Left lung (tissue), 10 donors: ENCODE data around the gene IRGC. TPM values are rescaled to one million over a fixed set of nuclear protein-coding genes. Genes with fewer than 3 reads are reported as not detected.
A peak's percentile ranks its signal among the peaks of the same experiment; 100 is the strongest.
"Not testable (repeated sequence)": the region's sequence is repeated elsewhere in the genome, so short reads cannot be mapped to it uniquely, and the experiment has no call there.

ENCODE experiments used
- ATAC-seq: fragments of 200-7000 bp; cut with Tn5 transposase; one replicate; pipeline ENCODE4 v1.9.1; 2020; ENCODE audit warnings: moderate library complexity
- DNase-seq, 4 donors: peaks; one replicate each; pipeline ENCODE4 v3.0.0-alpha.2; 2013 to 2020
- H3K27ac ChIP-seq, 2 donors: fragments of 200-600 bp; sonication (generic) in 1 of 2; one replicate each; pipeline versions ENCODE4 v1.5.0 to v1.8.0; 2020 to 2021
- H3K27me3 ChIP-seq, 2 donors: fragments of 200-600 bp; sonication (generic) in 1 of 2; one replicate each; pipeline versions ENCODE4 v1.5.0 to v1.8.0; 2020 to 2021
- H3K36me3 ChIP-seq, 2 donors: fragments of 200-600 bp; sonication (generic) in 1 of 2; one replicate each; pipeline versions ENCODE4 v1.5.0 to v1.8.0; 2020 to 2021
- H3K4me1 ChIP-seq, 2 donors: fragments of 200-600 bp; one replicate each; pipeline ENCODE4 v1.8.0; 2021
- H3K4me3 ChIP-seq, 2 donors: fragments of 200-600 bp; sonication (generic) in 1 of 2; one replicate each; pipeline versions ENCODE4 v1.5.0 to v1.8.0; 2020 to 2021; ENCODE audit warnings: mild to moderate bottlenecking in 1 of 2
- H3K9me3 ChIP-seq, 2 donors: fragments of 200-600 bp; sonication (generic) in 1 of 2; one replicate each; pipeline versions ENCODE4 v1.5.0 to v1.8.0; 2020 to 2021
- intact Hi-C, 2 donors: fragments of 100-400 bp; cut with DNase I; formaldehyde crosslinking; loops; one replicate each; pipeline versions ENCODE4 v1.11.2 to v1.14.2; 2022
- polyA plus RNA-seq, 6 donors: library from polyadenylated mRNA; unstranded; fragments of 120-200 nt; gene quantifications; one replicate each; pipeline ENCODE4 v1.2.1, GENCODE V29; 2013; ENCODE audit not compliant: insufficient read length in 6 of 6
- total RNA-seq, 2 donors: library from RNA; stranded (reverse); fragmentation: NEBNext Ultra II Directional; extraction: Animal tissue kit (Norgen Biotek cat#: 25700); gene quantifications; one replicate each; pipeline ENCODE4 v1.2.1, GENCODE V29; 2021
- TF ChIP-seq, protein P1 (sequence below), 2 donors: fragments of 200-600 bp; sonication (generic) in 1 of 2; IDR thresholded peaks; one replicate each; pipeline versions ENCODE4 v1.5.0 to v1.8.0; 2021; ENCODE audit warnings: antibody characterized with exemption in 2 of 2
- donor health status: DM: no; HTN: yes; CAD: no.
- donor health status: DM: no; HTN: no; CAD: no.

The IRGC gene
- total and polyA plus RNA-seq, 8 donors: not detected

DNA sequence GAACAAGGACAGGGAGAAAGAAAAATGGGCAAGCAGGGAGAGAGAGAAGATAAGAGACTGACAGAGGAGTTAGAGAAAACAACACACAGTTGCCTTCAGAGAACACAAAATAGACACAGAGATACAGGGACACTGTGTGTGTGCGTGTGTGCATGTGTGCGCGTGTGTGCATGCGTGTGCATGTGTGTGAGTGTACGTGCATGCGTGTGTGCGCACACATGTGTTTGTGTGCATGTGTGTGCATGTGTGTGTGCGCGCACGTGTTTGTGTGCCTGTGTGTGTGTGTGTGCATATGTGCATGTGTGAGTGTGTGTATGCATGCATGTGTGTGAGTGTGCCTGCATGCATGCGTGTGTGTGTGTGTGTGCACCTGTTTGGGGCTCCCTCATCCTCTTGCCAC, 40.0 kb upstream of the IRGC start:
- intact Hi-C loops: loop anchor here in 1 of 2 donors (10.0 kb wide), 1 partner anchor 59 kb away; no protein-coding TSS in a partner anchor
- Histone ChIP-seq H3K27ac (peak overlapping the region in 1 of 2 donors; percentile 97), H3K4me1 (peaks cover 0 to 46% of the 10 kb centered on the region in 2 donors), H3K9me3 (no peaks in the 10 kb centered on the region), H3K4me3 (no peak overlapping the region), H3K27me3 (no peaks in the 10 kb centered on the region), H3K36me3 (no peaks in the 10 kb centered on the region)
- no peak for ATAC-seq
- DNase-seq: no peak
- TF ChIP-seq, protein P1, sequence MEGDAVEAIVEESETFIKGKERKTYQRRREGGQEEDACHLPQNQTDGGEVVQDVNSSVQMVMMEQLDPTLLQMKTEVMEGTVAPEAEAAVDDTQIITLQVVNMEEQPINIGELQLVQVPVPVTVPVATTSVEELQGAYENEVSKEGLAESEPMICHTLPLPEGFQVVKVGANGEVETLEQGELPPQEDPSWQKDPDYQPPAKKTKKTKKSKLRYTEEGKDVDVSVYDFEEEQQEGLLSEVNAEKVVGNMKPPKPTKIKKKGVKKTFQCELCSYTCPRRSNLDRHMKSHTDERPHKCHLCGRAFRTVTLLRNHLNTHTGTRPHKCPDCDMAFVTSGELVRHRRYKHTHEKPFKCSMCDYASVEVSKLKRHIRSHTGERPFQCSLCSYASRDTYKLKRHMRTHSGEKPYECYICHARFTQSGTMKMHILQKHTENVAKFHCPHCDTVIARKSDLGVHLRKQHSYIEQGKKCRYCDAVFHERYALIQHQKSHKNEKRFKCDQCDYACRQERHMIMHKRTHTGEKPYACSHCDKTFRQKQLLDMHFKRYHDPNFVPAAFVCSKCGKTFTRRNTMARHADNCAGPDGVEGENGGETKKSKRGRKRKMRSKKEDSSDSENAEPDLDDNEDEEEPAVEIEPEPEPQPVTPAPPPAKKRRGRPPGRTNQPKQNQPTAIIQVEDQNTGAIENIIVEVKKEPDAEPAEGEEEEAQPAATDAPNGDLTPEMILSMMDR (IDR thresholded peaks at IDR 0.05): no peak

DNA sequence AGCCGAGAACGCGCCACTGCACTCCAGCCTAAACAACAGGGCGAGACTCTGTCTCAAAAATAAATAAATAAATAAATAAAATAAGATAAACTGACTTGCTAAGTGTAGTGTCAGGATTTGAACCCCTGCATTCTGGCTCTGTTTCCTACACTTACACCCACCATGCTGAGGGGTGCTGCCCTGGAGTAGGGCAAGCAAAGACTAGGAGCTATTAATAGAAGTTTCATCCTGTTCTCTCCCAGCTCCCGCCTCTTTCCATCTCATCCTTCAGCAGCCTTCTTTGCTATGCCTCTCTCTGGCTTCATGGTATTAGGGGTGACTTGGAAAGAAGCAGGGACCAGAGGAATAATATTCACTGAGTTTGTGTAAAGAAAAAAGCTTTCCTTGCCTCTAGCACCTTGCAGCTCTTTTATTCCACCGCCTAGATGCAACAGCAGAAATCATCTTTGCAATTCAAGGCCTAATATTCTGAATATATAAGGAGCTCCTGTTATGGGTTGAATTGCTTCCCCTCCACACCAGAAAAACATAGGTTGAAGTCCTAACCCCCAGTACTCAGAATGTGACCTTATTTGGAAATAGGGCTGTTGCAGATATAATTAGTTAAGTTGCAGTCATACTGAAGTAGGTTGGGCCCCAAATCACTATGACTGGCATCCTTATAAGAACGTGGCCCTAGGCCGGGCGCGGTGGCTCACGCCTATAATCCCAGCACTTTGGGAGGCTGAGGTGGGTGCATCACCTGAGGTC, 37.2 kb upstream of the IRGC start:
- Histone ChIP-seq H3K4me3 (no peak overlapping the region), H3K4me1 (peaks cover 0 to 41% of the 10 kb centered on the region in 2 donors), H3K36me3 (no peaks in the 10 kb centered on the region), H3K9me3 (no peaks in the 10 kb centered on the region), H3K27ac (no peak overlapping the region), H3K27me3 (no peaks in the 10 kb centered on the region)
- TF ChIP-seq, protein P1 (IDR thresholded peaks at IDR 0.05): no peak
- DNase-seq (no peak), ATAC-seq (no peak)
- intact Hi-C loops: loop anchor here in 1 of 2 donors (10.0 kb wide), 1 partner anchor 56 kb away; no protein-coding TSS in a partner anchor

DNA sequence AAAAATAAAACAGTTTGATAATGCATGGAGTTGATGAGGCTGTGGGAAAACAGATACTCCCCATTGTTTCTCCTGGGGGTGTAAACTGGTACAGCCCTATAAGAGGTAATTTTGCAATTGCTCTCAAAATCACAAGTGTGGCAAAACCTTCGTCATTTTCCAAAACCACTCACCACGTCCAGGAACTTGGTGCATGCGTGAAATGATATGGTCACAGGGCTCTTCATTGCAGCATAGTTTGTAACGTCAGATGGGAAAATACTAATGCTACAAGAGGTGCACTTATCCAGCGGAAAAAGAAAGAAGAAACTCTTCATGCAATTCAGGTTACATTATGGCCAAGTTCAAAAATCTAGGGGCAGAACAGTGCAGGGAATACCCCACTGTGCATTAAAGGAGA, 34.1 kb upstream of the IRGC start:
- TF ChIP-seq, protein P1 (IDR thresholded peaks at IDR 0.05): no peak
- Histone ChIP-seq H3K27me3 (no peaks in the 10 kb centered on the region), H3K4me1 (peaks cover 0 to 30% of the 10 kb centered on the region in 2 donors), H3K9me3 (no peaks in the 10 kb centered on the region), H3K4me3 (no peak overlapping the region), H3K36me3 (no peaks in the 10 kb centered on the region), H3K27ac (no peak overlapping the region)
- ATAC-seq (no peak), DNase-seq (no peak)
- intact Hi-C loops: no loop called here

DNA sequence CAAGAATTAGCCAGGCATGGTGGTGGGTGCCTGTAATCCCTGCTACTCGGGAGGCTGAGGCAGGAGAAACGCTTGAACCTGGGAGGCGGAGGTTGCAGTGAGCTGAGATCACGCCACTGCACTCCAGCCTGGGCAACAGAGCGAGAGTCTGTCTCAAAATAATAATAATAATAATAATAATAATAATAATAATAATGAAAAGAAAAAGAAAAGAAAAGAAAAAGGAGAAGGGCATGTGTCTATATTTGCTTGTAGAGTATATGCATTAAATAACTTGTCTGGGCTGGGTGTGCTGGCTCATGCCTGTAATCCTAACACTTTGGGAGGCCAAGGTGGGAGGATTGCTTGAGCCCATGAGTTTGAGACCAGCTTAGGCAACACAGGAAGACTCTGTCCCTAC, 33.6 kb upstream of the IRGC start:
- ATAC-seq, H3K4me3 ChIP-seq, H3K9me3 ChIP-seq, H3K27ac ChIP-seq, H3K27me3 ChIP-seq, DNase-seq, H3K36me3 ChIP-seq, intact Hi-C loops: not testable (repeated sequence)
- H3K4me1 ChIP-seq: peaks cover 0 to 30% of the 10 kb centered on the region in 2 donors

DNA sequence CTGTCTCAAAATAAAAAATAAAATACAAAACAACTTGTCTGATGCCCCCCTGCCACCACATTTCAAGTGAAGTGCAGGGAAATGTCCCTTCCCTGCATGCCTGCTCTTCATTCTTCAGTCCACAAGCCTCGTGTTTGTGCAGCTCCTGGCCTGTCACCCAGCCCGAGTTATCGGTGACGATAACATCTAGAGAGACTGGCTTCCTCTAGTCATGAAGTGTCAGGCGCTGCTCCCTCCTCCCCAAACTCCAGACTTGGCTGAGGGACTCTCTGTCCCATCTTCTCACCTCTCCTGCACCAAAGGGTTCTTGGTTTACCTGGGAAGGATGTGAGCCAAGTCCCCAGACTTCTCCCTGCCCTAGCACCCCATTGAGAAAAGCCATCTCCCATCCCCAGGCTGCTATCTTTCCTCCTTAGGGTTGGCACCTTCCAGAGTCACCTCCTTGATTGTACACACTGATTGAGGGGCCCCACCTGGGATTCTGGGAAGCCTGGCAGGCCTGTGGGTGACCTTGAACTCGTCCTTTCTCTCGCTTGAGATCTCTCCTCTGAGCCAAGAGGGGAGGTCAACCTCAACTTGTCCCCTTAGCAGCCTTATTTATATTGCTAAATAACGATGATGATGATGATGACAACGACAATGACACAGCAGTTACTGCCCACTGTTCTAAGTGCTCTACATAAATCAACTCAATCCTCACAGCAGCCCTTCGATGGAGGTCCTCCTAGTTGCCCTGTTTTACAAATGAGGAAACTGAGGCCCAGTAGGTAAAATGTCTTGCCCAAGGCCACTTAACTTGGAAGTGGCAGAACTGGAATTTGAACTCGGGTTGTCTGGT, 32.8 kb upstream of the IRGC start:
- Histone ChIP-seq H3K27me3 (no peaks in the 10 kb centered on the region), H3K36me3 (no peaks in the 10 kb centered on the region), H3K9me3 (no peaks in the 10 kb centered on the region), H3K4me3 (no peak overlapping the region), H3K27ac (no peak overlapping the region), H3K4me1 (peaks cover 0 to 35% of the 10 kb centered on the region in 2 donors)
- ATAC-seq (no peak), DNase-seq (no peak)
- intact Hi-C loops: no loop called here
- TF ChIP-seq, protein P1 (IDR thresholded peaks at IDR 0.05): no peak
